Smooth muscle cell (in vitro differentiated cells): ENCODE results near the gene LKAAEAR1. TPM values are rescaled to one million over a fixed set of nuclear protein-coding genes. Genes with fewer than 3 reads are reported as not detected.

Source experiments
- DNase-seq: peaks from one replicate; lab custom pipeline; 2025; ENCODE audit not compliant: unreplicated experiment; lab: John Stamatoyannopoulos, UW
- H2AFZ ChIP-seq: fragments of 200-600 bp; sonication (generic); 2 replicates; pipeline ENCODE4 v1.6.0; 2016; ENCODE audit warnings: antibody characterized with exemption, low read depth, mild to moderate bottlenecking
- H3F3A ChIP-seq: fragments of 200-600 bp; sonication (generic); 2 replicates; pipeline ENCODE4 v1.6.0; 2017; ENCODE audit warnings: antibody characterized with exemption, low read depth
- H3K27ac ChIP-seq: fragments of 200-600 bp; sonication (generic); 2 replicates; pipeline ENCODE4 v1.5.1; 2016; ENCODE audit warnings: low read depth, mild to moderate bottlenecking
- H3K27me3 ChIP-seq: fragments of 200-600 bp; sonication (generic); 2 replicates; pipeline ENCODE4 v1.6.1; 2016; ENCODE audit warnings: low read depth, mild to moderate bottlenecking
- H3K36me3 ChIP-seq: fragments of 200-600 bp; sonication (generic); 2 replicates; pipeline ENCODE4 v1.5.1; 2016; ENCODE audit warnings: low read depth
- H3K4me1 ChIP-seq: fragments of 200-600 bp; sonication (generic); 2 replicates; pipeline ENCODE4 v1.5.1; 2016; ENCODE audit warnings: low read depth
- H3K4me2 ChIP-seq: fragments of 200-600 bp; sonication (generic); 2 replicates; pipeline ENCODE4 v1.6.0; 2016; ENCODE audit warnings: mild to moderate bottlenecking
- H3K4me3 ChIP-seq: fragments of 200-600 bp; sonication (generic); 2 replicates; pipeline ENCODE4 v1.5.1; 2016; ENCODE audit warnings: mild to moderate bottlenecking
- H3K79me2 ChIP-seq: fragments of 200-600 bp; sonication (generic); 2 replicates; pipeline ENCODE4 v1.6.0; 2016; ENCODE audit warnings: low read depth, mild to moderate bottlenecking
- H3K9ac ChIP-seq: fragments of 200-600 bp; sonication (generic); 2 replicates; pipeline ENCODE4 v1.6.0; 2016; ENCODE audit warnings: low read depth
- H3K9me3 ChIP-seq: fragments of 200-600 bp; sonication (generic); replicated peaks from 2 replicates; pipeline ENCODE4 v1.5.1; 2016; ENCODE audit warnings: low read depth
- H4K20me1 ChIP-seq: fragments of 200-600 bp; sonication (generic); 2 replicates; pipeline ENCODE4 v1.6.0; 2016; ENCODE audit warnings: low read depth
- WGBS: methylation state at CpG from one replicate; pipeline ENCODE4 v1.1.7; 2016; ENCODE audit warnings: low lambda C conversion rate; 5-methylcytosine and 5-hydroxymethylcytosine counted together
- polyA plus RNA-seq: library from polyadenylated mRNA; unstranded; fragments of >200 nt; fragmentation: Nextera tagmentation; extraction: Ambion mirVana; gene quantifications from 2 replicates; pipeline ENCODE4 v1.2.1, GENCODE V29; 2016
- total RNA-seq: library from RNA; depleted of rRNA; stranded (reverse); fragments of >200 nt; gene quantifications from 2 replicates; pipeline ENCODE4 v1.2.3, GENCODE V29; 2014
- TF ChIP-seq, protein P1 (sequence below): fragments of 200-600 bp; sonication (generic); IDR thresholded peaks from 2 replicates; pipeline ENCODE4 v1.5.1; 2017; ENCODE audit warnings: borderline replicate concordance, mild to moderate bottlenecking, antibody characterized with exemption; ENCODE audit not compliant: insufficient read depth, poor library complexity, severe bottlenecking

LKAAEAR1 gene
- total and polyA plus RNA-seq, 2 experiments from 2014 or later, result 0.79 TPM; not detected in 1

DNA sequence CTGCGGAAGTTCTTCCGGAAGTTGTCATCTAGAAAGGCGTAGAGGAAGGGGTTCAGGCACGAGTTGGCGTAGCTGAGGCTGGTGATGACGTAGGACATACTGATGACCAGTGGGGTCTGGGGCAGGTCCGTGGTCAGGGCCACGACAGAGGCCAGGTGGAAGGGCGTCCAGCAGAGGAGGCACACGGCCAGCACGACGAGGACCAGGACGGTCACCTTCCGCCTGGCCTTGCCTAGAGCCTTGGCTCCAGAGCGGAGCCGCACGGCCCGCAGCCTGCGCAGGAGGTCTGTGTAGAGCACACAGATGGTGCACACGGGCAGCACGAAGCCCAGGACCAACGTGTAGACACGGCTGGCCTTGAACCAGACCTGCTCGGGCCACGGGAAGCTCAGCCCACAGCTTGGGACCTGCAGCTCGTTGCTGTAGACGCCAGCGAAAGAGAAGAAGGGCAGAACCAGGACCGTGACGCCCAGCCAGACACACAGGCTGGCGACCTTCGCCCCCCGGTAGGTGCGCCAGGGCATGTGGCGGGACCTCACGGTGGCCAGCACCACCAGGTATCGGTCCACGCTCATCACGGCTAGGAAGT is 21.7 kb upstream of the LKAAEAR1 start:
- 95% methylated on average over 39 of the region's 39 CpGs for WGBS
- H3K4me1 ChIP-seq, result no peaks in the 10 kb centered on the region
- no peaks in the 10 kb centered on the region for H3K79me2 ChIP-seq
- TF ChIP-seq, protein P1, sequence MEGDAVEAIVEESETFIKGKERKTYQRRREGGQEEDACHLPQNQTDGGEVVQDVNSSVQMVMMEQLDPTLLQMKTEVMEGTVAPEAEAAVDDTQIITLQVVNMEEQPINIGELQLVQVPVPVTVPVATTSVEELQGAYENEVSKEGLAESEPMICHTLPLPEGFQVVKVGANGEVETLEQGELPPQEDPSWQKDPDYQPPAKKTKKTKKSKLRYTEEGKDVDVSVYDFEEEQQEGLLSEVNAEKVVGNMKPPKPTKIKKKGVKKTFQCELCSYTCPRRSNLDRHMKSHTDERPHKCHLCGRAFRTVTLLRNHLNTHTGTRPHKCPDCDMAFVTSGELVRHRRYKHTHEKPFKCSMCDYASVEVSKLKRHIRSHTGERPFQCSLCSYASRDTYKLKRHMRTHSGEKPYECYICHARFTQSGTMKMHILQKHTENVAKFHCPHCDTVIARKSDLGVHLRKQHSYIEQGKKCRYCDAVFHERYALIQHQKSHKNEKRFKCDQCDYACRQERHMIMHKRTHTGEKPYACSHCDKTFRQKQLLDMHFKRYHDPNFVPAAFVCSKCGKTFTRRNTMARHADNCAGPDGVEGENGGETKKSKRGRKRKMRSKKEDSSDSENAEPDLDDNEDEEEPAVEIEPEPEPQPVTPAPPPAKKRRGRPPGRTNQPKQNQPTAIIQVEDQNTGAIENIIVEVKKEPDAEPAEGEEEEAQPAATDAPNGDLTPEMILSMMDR, result no peak
- H3F3A ChIP-seq, result no peaks in the 10 kb centered on the region
- H3K4me2 ChIP-seq, result no peak overlapping the region
- no peaks in the 10 kb centered on the region for H3K9me3 ChIP-seq
- H3K27ac ChIP-seq, result no peak overlapping the region
- H3K36me3 ChIP-seq, result no peaks in the 10 kb centered on the region
- no peak for DNase-seq
- H2AFZ ChIP-seq, result no peak overlapping the region
- H3K4me3 ChIP-seq, result no peak overlapping the region
- no peak overlapping the region for H3K9ac ChIP-seq
- H3K27me3 ChIP-seq, result peaks cover 27% of the 10 kb centered on the region
- no peaks in the 10 kb centered on the region for H4K20me1 ChIP-seq

DNA sequence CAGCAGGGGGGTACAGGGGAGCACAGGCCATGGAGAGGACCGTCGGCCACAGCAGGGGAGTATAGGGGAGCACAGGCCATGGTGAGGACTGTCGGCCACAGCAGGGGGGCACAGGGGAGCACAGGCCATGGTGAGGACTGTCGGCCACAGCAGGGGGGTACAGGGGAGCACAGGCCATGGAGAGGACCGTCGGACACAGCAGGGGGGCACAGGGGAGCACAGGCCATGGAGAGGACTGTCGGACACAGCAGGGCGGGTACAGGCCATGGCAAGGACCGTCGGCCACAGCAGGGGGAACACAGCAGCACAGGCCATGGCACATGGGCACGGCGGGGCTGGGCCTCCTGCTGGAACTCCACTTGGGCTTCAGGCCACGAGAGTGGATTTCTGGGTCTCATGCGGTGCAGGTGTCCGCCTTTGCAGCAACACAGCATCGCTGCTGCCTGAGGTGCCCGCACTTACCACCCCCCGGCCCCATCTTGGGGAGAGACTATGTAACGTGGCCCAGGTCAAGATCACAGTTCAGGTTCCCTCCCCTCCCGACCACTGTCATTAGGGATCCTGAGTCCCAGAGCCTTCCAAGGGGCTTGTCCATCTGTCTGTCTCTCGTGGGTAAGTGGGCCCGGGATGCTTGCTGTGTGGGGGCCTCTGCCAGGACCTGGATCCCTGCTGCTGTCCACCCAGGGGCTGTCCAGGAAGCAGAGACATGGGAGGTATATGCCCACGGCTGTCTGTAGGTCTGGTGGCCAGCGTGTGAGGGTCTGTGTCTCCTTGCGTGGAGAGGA is 20.7 kb upstream of the LKAAEAR1 start:
- Histone ChIP-seq H3K36me3 (no peaks in the 10 kb centered on the region), H3K79me2 (no peaks in the 10 kb centered on the region), H3F3A (no peaks in the 10 kb centered on the region), H3K27me3 (peaks cover 30% of the 10 kb centered on the region), H3K9me3 (no peaks in the 10 kb centered on the region), H3K4me1 (no peaks in the 10 kb centered on the region), H3K27ac (no peak overlapping the region), H3K9ac (no peak overlapping the region), H4K20me1 (no peaks in the 10 kb centered on the region), H2AFZ (no peak overlapping the region), H3K4me3 (no peak overlapping the region), H3K4me2 (no peak overlapping the region)
- TF ChIP-seq, protein P1, result no peak
- 92% methylated on average over 25 of the region's 25 CpGs for WGBS
- no peak for DNase-seq

DNA sequence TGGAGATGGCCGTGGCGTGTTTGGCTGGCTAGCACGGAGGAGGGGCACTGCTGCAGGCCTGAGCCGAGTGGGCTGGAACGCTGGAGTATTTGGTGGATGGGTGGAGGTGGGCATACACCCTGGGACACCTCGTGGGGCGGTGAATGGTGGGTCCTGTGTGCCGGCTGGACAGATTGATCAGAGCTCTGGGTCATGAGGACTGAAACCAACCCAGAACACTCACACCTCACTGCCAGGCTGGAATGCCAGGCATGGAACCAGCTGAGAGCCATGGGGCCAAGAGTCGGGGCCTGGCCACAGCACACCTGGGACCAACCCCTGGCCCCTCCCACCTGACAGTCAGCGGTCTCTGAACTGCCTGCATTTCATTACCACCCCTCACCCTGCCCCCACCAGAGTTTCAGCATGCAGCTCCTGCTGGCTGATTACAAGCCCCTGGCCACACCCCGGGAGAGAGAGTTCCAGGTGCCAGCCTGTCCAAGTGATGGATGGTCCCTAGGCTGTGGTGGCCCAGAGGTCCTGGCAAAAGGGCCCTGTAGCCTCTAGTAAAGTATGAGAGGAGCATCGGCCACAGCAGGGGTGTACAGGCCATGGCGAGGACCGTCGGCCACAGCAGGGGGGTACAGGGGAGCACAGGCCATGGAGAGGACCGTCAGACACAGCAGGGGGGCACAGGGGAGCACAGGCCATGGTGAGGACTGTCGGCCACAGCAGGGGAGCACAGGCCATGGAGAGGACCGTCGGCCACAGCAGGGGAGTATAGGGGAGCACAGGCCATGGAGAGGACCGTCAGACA is 19.9 kb upstream of the LKAAEAR1 start:
- no peaks in the 10 kb centered on the region for H3K36me3 ChIP-seq
- no peaks in the 10 kb centered on the region for H3K9me3 ChIP-seq
- TF ChIP-seq, protein P1, result no peak
- no peaks in the 10 kb centered on the region for H3K79me2 ChIP-seq
- WGBS, result 87% methylated on average over 20 of the region's 20 CpGs
- H3K4me3 ChIP-seq, result no peak overlapping the region
- H3K4me2 ChIP-seq, result no peak overlapping the region
- DNase-seq, result no peak
- no peak overlapping the region for H3K27ac ChIP-seq
- no peaks in the 10 kb centered on the region for H3F3A ChIP-seq
- no peak overlapping the region for H2AFZ ChIP-seq
- H4K20me1 ChIP-seq, result no peaks in the 10 kb centered on the region
- no peak overlapping the region for H3K9ac ChIP-seq
- H3K27me3 ChIP-seq, result peaks cover 30% of the 10 kb centered on the region
- H3K4me1 ChIP-seq, result no peaks in the 10 kb centered on the region
